GM04504 (cell line): ENCODE measurements around the gene FAM221A.
"Not testable (repeated sequence)": the region's sequence is repeated elsewhere in the genome, so short reads cannot be mapped to it uniquely, and the experiment has no call there.

ENCODE experiments used
- DNase-seq: peaks from one replicate; pipeline ENCODE4 v3.0.0-alpha.2; 2012; ENCODE audit warnings: low read depth

Gene FAM221A

GRCh38 chr7:23679898-23680413, at the start of gene FAM221A:
Gene FAM221A, plus strand, starts transcription at chr7:23680199. Its CDS starts 20 bp downstream, at chr7:23680219.
- DNase-seq, result peak; percentile 21

GRCh38 chr7:23633417-23633816, 46.6 kb upstream of the FAM221A start:
- no peak for DNase-seq

- no peak for DNase-seq
Observed at GRCh38 chr7:23645822-23646221, 34.2 kb upstream of the FAM221A start.

GRCh38 chr7:23653942-23654341, 26.1 kb upstream of the FAM221A start:
- no peak for DNase-seq

- no peak for DNase-seq
Observed at GRCh38 chr7:23654508-23654907, 25.5 kb upstream of the FAM221A start.

GRCh38 chr7:23655433-23655832, 24.6 kb upstream of the FAM221A start:
- no peak for DNase-seq

- no peak for DNase-seq
Observed at GRCh38 chr7:23658831-23659427, 21.1 kb upstream of the FAM221A start.

- no peak for DNase-seq
Observed at GRCh38 chr7:23661385-23661784, 18.6 kb upstream of the FAM221A start.

- no peak for DNase-seq
Observed at GRCh38 chr7:23662124-23662983, 17.6 kb upstream of the FAM221A start.

- no peak for DNase-seq
Observed at GRCh38 chr7:23662984-23663313, 17.1 kb upstream of the FAM221A start.

GRCh38 chr7:23664122-23664521, 15.9 kb upstream of the FAM221A start:
- no peak for DNase-seq

- DNase-seq, result no peak
Observed at GRCh38 chr7:23672033-23672432, 8.0 kb upstream of the FAM221A start.

- no peak for DNase-seq
Observed at GRCh38 chr7:23680414-23681405, 711 bp downstream of the FAM221A start.

GRCh38 chr7:23684041-23684440, 4.0 kb downstream of the FAM221A start:
- DNase-seq, result not testable (repeated sequence)

- DNase-seq, result no peak
Observed at GRCh38 chr7:23685731-23686130, 5.7 kb downstream of the FAM221A start.

- no peak for DNase-seq
Observed at GRCh38 chr7:23687011-23687410, 7.0 kb downstream of the FAM221A start.

- no peak for DNase-seq
Observed at GRCh38 chr7:23689165-23689564, 9.2 kb downstream of the FAM221A start.

GRCh38 chr7:23691320-23691719, 11.3 kb downstream of the FAM221A start:
- DNase-seq, result no peak

GRCh38 chr7:23693224-23693623, 13.2 kb downstream of the FAM221A start:
- no peak for DNase-seq

GRCh38 chr7:23696916-23697441, 17.0 kb downstream of the FAM221A start:
- no peak for DNase-seq

GRCh38 chr7:23698822-23699221, 18.8 kb downstream of the FAM221A start:
- no peak for DNase-seq

GRCh38 chr7:23700046-23700445, 20.0 kb downstream of the FAM221A start:
- no peak for DNase-seq
